Measurements from ENCODE around the gene GPX6.
"Not testable (repeated sequence)": the region's sequence is repeated elsewhere in the genome, so short reads cannot be mapped to it uniquely, and the experiment has no call there.

GPX6 gene

GRCh38 chr6:28478518-28478917 lies 37.1 kb downstream of the GPX6 start:
- Histone ChIP-seq H3K4me3 (ENCODE audit: insufficient read length, low read depth) (no peak overlapping the region), H3K9me3 (ENCODE audit: insufficient read depth, low read length) (no peaks in the 10 kb centered on the region), H3K9ac (ENCODE audit: insufficient read length, low read depth) (no peak overlapping the region), H3K27me3 (ENCODE audit: insufficient read depth, insufficient read length) (no peaks in the 10 kb centered on the region), H3K36me3 (ENCODE audit: insufficient read depth, insufficient read length, low read length) (no peaks in the 10 kb centered on the region), H3K4me1 (ENCODE audit: insufficient read depth, insufficient read length) (no peaks in the 10 kb centered on the region)
- DNase-seq (ENCODE audit: low read depth, low spot score): no peak
- TF ChIP-seq ZNF274 (IDR thresholded peaks at IDR 0.05; ENCODE audit: low read depth, low read length): no peak
- no peak for TF ChIP-seq YY1 (IDR thresholded peaks at IDR 0.05; ENCODE audit: insufficient read depth, insufficient read length)
- TF ChIP-seq SUZ12 (IDR thresholded peaks at IDR 0.05; ENCODE audit: extremely low read depth, insufficient read depth, insufficient read length): no peak

GRCh38 chr6:28474441-28475219 lies 41.0 kb downstream of the GPX6 start:
- no peak overlapping the region for H3K9ac ChIP-seq (ENCODE audit: insufficient read length, low read depth)
- H3K27me3 ChIP-seq (ENCODE audit: insufficient read depth, insufficient read length): no peaks in the 10 kb centered on the region
- TF ChIP-seq SUZ12 (IDR thresholded peaks at IDR 0.05; ENCODE audit: extremely low read depth, insufficient read depth, insufficient read length): no peak
- no peak for TF ChIP-seq YY1 (IDR thresholded peaks at IDR 0.05; ENCODE audit: insufficient read depth, insufficient read length)
- TF ChIP-seq ZNF274 (IDR thresholded peaks at IDR 0.05; ENCODE audit: low read depth, low read length): no peak
- H3K4me3 ChIP-seq (ENCODE audit: insufficient read length, low read depth): peak overlapping the region; percentile 45
- H3K36me3 ChIP-seq (ENCODE audit: insufficient read depth, insufficient read length, low read length): no peaks in the 10 kb centered on the region
- no peaks in the 10 kb centered on the region for H3K9me3 ChIP-seq (ENCODE audit: insufficient read depth, low read length)
- no peaks in the 10 kb centered on the region for H3K4me1 ChIP-seq (ENCODE audit: insufficient read depth, insufficient read length)
- peak; percentile 75 for DNase-seq (ENCODE audit: low read depth, low spot score)

- not testable (repeated sequence) for DNase-seq (ENCODE audit: low read depth, low spot score); H3K4me3 ChIP-seq (ENCODE audit: insufficient read length, low read depth); H3K9ac ChIP-seq (ENCODE audit: insufficient read length, low read depth)
Measured at GRCh38 chr6:28469153-28469745, 46.3 kb downstream of the GPX6 start.

GRCh38 chr6:28468056-28468455 lies 47.5 kb downstream of the GPX6 start:
- Histone ChIP-seq H3K9ac (ENCODE audit: insufficient read length, low read depth) (no peak overlapping the region), H3K36me3 (ENCODE audit: insufficient read depth, insufficient read length, low read length) (no peaks in the 10 kb centered on the region), H3K4me1 (ENCODE audit: insufficient read depth, insufficient read length) (no peaks in the 10 kb centered on the region), H3K9me3 (ENCODE audit: insufficient read depth, low read length) (peaks cover 3% of the 10 kb centered on the region; the same call in 1 of the 2 replicates), H3K4me3 (ENCODE audit: insufficient read length, low read depth) (no peak overlapping the region), H3K27me3 (ENCODE audit: insufficient read depth, insufficient read length) (no peaks in the 10 kb centered on the region)
- DNase-seq (ENCODE audit: low read depth, low spot score): no peak
- no peak for TF ChIP-seq YY1 (IDR thresholded peaks at IDR 0.05; ENCODE audit: insufficient read depth, insufficient read length)
- TF ChIP-seq ZNF274 (IDR thresholded peaks at IDR 0.05; ENCODE audit: low read depth, low read length): no peak
- TF ChIP-seq SUZ12 (IDR thresholded peaks at IDR 0.05; ENCODE audit: extremely low read depth, insufficient read depth, insufficient read length): no peak

More at GRCh38 chr6:28469153-28469745, 46.3 kb downstream of the GPX6 start:
- not testable (repeated sequence) for H3K36me3 ChIP-seq (ENCODE audit: insufficient read depth, insufficient read length, low read length); H3K27me3 ChIP-seq (ENCODE audit: insufficient read depth, insufficient read length); H3K9me3 ChIP-seq (ENCODE audit: insufficient read depth, low read length); H3K4me1 ChIP-seq (ENCODE audit: insufficient read depth, insufficient read length)

- TF ChIP-seq ZNF274 (IDR thresholded peaks at IDR 0.05; ENCODE audit: low read depth, low read length) (no peak), SUZ12 (IDR thresholded peaks at IDR 0.05; ENCODE audit: extremely low read depth, insufficient read depth, insufficient read length) (no peak), YY1 (IDR thresholded peaks at IDR 0.05; ENCODE audit: insufficient read depth, insufficient read length) (no peak)
Measured at GRCh38 chr6:28462401-28462800, 53.2 kb downstream of the GPX6 start.

GRCh38 chr6:28458568-28458967 lies 57.0 kb downstream of the GPX6 start:
- H3K4me3 ChIP-seq (ENCODE audit: insufficient read length, low read depth): no peak overlapping the region
- no peaks in the 10 kb centered on the region for H3K9me3 ChIP-seq (ENCODE audit: insufficient read depth, low read length)
- DNase-seq (ENCODE audit: low read depth, low spot score): no peak
- H3K27me3 ChIP-seq (ENCODE audit: insufficient read depth, insufficient read length): peaks cover 3% of the 10 kb centered on the region
- H3K4me1 ChIP-seq (ENCODE audit: insufficient read depth, insufficient read length): no peaks in the 10 kb centered on the region
- TF ChIP-seq YY1 (IDR thresholded peaks at IDR 0.05; ENCODE audit: insufficient read depth, insufficient read length) (no peak), ZNF274 (IDR thresholded peaks at IDR 0.05; ENCODE audit: low read depth, low read length) (no peak), SUZ12 (IDR thresholded peaks at IDR 0.05; ENCODE audit: extremely low read depth, insufficient read depth, insufficient read length) (no peak)
- no peak overlapping the region for H3K9ac ChIP-seq (ENCODE audit: insufficient read length, low read depth)
- no peaks in the 10 kb centered on the region for H3K36me3 ChIP-seq (ENCODE audit: insufficient read depth, insufficient read length, low read length)

More at GRCh38 chr6:28462401-28462800, 53.2 kb downstream of the GPX6 start:
- H3K4me1 ChIP-seq (ENCODE audit: insufficient read depth, insufficient read length): no peaks in the 10 kb centered on the region
- no peak overlapping the region for H3K4me3 ChIP-seq (ENCODE audit: insufficient read length, low read depth)
- no peaks in the 10 kb centered on the region for H3K9me3 ChIP-seq (ENCODE audit: insufficient read depth, low read length)
- DNase-seq (ENCODE audit: low read depth, low spot score): no peak
- no peaks in the 10 kb centered on the region for H3K36me3 ChIP-seq (ENCODE audit: insufficient read depth, insufficient read length, low read length)
- H3K27me3 ChIP-seq (ENCODE audit: insufficient read depth, insufficient read length): peaks cover 3% of the 10 kb centered on the region
- no peak overlapping the region for H3K9ac ChIP-seq (ENCODE audit: insufficient read length, low read depth)

Measured in NT2/D1 (cell line).